Mucosa of descending colon (tissue), 3 donors: Measurements from ENCODE around the gene HERC6. TPM values are rescaled to one million over a fixed set of nuclear protein-coding genes. Genes with fewer than 3 reads are reported as not detected.

ENCODE experiments used
- ATAC-seq: fragments of 200-7000 bp; cut with Tn5 transposase; one replicate; pipeline ENCODE4 v1.9.1; 2020; ENCODE audit warnings: mild to moderate bottlenecking, moderate library complexity
- DNase-seq, 3 donors: peaks; one replicate each; pipeline ENCODE4 v3.0.0-alpha.2; 2020
- H3K36me3 ChIP-seq: fragments of 200-600 bp; one replicate; pipeline ENCODE4 v1.8.0; 2021; ENCODE audit warnings: low read depth, mild to moderate bottlenecking
- H3K4me1 ChIP-seq: fragments of 200-600 bp; one replicate; pipeline ENCODE4 v1.8.0; 2021; ENCODE audit warnings: low read depth, mild to moderate bottlenecking
- H3K4me3 ChIP-seq: fragments of 200-600 bp; one replicate; pipeline ENCODE4 v1.8.0; 2021; ENCODE audit warnings: mild to moderate bottlenecking
- H3K9me3 ChIP-seq: fragments of 200-600 bp; one replicate; pipeline ENCODE4 v1.8.0; 2021; ENCODE audit warnings: mild to moderate bottlenecking
- intact Hi-C, 2 donors: fragments of 100-400 bp; cut with DNase I in 1 of 2; cut with micrococcal nuclease in 1 of 2; formaldehyde crosslinking; loops; one replicate each; pipeline versions ENCODE4 v1.11.0 to v1.11.1; 2022; cut with DNase I, micrococcal nuclease
- total RNA-seq, 3 donors: library from RNA; stranded (reverse); fragmentation: NEBNext Ultra II Directional in 2 of 3; extraction: Animal tissue kit (Norgen Biotek cat#: 25700) in 2 of 3; gene quantifications; one replicate each; pipeline versions ENCODE4 v1.2.1 to v1.2.4, GENCODE V29; 2021 to 2023
- TF ChIP-seq, protein P1 (sequence below): fragments of 200-600 bp; IDR thresholded peaks from one replicate; pipeline ENCODE4 v1.8.0; 2022; ENCODE audit warnings: antibody characterized with exemption, mild to moderate bottlenecking
- donor health status: DM: no; HTN: no; CAD: no; lungs with moderate emphysema.
- donor health status: DM: no; HTN: no; CAD: no.
- donor health status: DM: no; HTN: yes; CAD: no.

HERC6 gene
- total RNA-seq, 3 donors from 2014 or later, result 7.5 to 8.8 (median 8.2) TPM

GRCh38 chr4:88418411-88418810 is 39.8 kb downstream of the HERC6 start:
- ATAC-seq, result no peak
- no peaks in the 10 kb centered on the region for H3K9me3 ChIP-seq

DNA sequence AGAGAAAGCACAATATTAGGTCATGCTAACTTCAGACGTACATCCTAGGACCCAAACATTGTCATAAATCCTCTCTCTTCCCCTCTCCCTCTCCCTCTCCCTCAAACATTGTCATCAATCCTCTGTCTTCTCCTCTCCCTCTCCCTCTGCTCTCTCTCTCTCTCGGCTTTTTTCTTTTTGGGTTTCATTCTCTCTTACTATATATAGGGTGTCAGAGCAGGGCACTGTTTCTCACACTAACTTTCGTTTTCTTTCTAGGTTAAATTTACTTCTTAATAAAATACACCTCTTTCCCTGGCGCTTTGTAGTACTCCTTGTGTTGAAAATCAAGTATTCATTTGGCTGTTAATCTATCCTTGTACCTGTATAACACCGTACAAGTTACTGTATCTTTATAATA is 41.2 kb downstream of the HERC6 start:
- no peak overlapping the region for H3K4me3 ChIP-seq
- DNase-seq (no peak), ATAC-seq (no peak)
- intact Hi-C loops, result no loop called here
- no peaks in the 10 kb centered on the region for H3K36me3 ChIP-seq
- no peaks in the 10 kb centered on the region for H3K4me1 ChIP-seq
- no peaks in the 10 kb centered on the region for H3K9me3 ChIP-seq
- TF ChIP-seq, protein P1, sequence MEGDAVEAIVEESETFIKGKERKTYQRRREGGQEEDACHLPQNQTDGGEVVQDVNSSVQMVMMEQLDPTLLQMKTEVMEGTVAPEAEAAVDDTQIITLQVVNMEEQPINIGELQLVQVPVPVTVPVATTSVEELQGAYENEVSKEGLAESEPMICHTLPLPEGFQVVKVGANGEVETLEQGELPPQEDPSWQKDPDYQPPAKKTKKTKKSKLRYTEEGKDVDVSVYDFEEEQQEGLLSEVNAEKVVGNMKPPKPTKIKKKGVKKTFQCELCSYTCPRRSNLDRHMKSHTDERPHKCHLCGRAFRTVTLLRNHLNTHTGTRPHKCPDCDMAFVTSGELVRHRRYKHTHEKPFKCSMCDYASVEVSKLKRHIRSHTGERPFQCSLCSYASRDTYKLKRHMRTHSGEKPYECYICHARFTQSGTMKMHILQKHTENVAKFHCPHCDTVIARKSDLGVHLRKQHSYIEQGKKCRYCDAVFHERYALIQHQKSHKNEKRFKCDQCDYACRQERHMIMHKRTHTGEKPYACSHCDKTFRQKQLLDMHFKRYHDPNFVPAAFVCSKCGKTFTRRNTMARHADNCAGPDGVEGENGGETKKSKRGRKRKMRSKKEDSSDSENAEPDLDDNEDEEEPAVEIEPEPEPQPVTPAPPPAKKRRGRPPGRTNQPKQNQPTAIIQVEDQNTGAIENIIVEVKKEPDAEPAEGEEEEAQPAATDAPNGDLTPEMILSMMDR, result no peak

More at GRCh38 chr4:88418411-88418810, 39.8 kb downstream of the HERC6 start:
- no peak overlapping the region for H3K4me3 ChIP-seq
- H3K4me1 ChIP-seq, result no peaks in the 10 kb centered on the region
- H3K36me3 ChIP-seq, result no peaks in the 10 kb centered on the region
- intact Hi-C loops, result no loop called here
- no peak for DNase-seq
- TF ChIP-seq, protein P1, result no peak

- ATAC-seq, result no peak
- no peak for DNase-seq
These were observed 42.2 kb downstream of the HERC6 start for GRCh38 chr4:88420844-88421243.

DNA sequence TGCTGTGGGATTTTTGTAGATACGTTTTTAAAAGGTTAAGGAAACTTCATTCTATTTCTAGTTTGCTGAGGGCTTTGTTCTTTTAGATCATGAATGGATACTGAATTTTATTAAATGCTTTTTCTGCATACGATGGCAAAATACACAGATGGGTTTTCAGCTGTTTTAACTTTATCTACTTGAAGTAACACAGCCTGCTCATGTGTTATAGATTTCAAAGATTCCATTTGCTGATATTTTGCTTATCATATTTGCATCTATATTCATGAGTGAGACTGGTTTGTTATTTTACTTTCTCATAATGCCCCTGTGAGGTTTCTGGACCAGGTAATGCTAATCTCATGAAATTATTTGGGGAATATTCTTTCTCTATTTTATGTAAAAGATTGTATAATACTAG is 43.8 kb downstream of the HERC6 start:
- TF ChIP-seq, protein P1, result no peak
- Histone ChIP-seq H3K4me1 (no peaks in the 10 kb centered on the region), H3K9me3 (no peaks in the 10 kb centered on the region), H3K36me3 (no peaks in the 10 kb centered on the region), H3K4me3 (no peak overlapping the region)
- DNase-seq (no peak), ATAC-seq (no peak)
- intact Hi-C loops, result no loop called here

More at GRCh38 chr4:88420844-88421243, 42.2 kb downstream of the HERC6 start:
- intact Hi-C loops, result no loop called here
- no peaks in the 10 kb centered on the region for H3K9me3 ChIP-seq
- TF ChIP-seq, protein P1, result no peak
- H3K4me3 ChIP-seq, result no peak overlapping the region
- no peaks in the 10 kb centered on the region for H3K4me1 ChIP-seq
- no peaks in the 10 kb centered on the region for H3K36me3 ChIP-seq

DNA sequence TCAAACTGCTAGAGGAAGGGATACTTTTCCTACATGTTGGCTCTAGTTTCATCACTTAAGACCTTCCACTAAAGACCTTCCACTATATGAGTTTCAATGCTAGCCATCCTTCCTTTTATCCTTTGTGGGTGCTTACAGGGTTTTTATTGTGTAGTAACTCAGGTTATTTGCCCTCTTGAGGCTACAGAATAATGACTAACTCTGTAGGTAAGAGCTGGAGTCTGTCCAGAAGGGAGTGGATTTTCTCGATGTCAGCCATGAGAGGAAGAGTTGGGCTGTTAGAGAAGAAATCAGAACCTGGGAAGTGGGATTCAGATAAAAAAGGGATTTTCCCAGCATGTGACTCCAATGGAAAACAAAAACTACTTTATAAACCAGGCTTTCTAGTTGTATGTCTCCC is 50.7 kb downstream of the HERC6 start:
- TF ChIP-seq, protein P1, result no peak
- Histone ChIP-seq H3K4me3 (no peak overlapping the region), H3K9me3 (peaks cover 4% of the 10 kb centered on the region), H3K36me3 (no peaks in the 10 kb centered on the region), H3K4me1 (no peaks in the 10 kb centered on the region)
- no peak for DNase-seq
- peak; percentile 50 for ATAC-seq
- intact Hi-C loops, result no loop called here
